Stimulated activated effector memory CD8-positive, alpha-beta T cell treated with anti-CD3 and anti-CD28 coated beads, Interleukin-12 subunit alpha, Interleukin-12 subunit beta, amount 100 ng/mL, for 72 hours (primary cell): ENCODE data around the gene PRCP.
"Not testable (repeated sequence)": the region's sequence is repeated elsewhere in the genome, so short reads cannot be mapped to it uniquely, and the experiment has no call there.

Experiments used
- ATAC-seq: fragments of 150-1000 bp; cut with Tn5 transposase; 2 replicates; pipeline ENCODE4 v1.10.0; 2021
- DNase-seq, 2 donors: peaks; one replicate each; pipeline ENCODE4 v3.0.0; 2021 to 2022; ENCODE audit warnings: low spot score in 2 of 2
- H3K27ac Mint-ChIP-seq: one replicate; pipeline ENCODE4 v1.8.0; 2022; ENCODE audit warnings: mild to moderate bottlenecking, mixed read lengths
- H3K36me3 Mint-ChIP-seq: one replicate; pipeline ENCODE4 v1.8.0; 2022; ENCODE audit warnings: mild to moderate bottlenecking, mixed read lengths
- H3K4me1 Mint-ChIP-seq: one replicate; pipeline ENCODE4 v1.8.0; 2022; ENCODE audit warnings: mixed read lengths
- H3K4me3 Mint-ChIP-seq: one replicate; pipeline ENCODE4 v1.8.0; 2022; ENCODE audit warnings: mild to moderate bottlenecking, mixed read lengths
- H3K9me3 Mint-ChIP-seq: one replicate; pipeline ENCODE4 v1.8.0; 2022; ENCODE audit warnings: mixed read lengths

The PRCP gene

DNA sequence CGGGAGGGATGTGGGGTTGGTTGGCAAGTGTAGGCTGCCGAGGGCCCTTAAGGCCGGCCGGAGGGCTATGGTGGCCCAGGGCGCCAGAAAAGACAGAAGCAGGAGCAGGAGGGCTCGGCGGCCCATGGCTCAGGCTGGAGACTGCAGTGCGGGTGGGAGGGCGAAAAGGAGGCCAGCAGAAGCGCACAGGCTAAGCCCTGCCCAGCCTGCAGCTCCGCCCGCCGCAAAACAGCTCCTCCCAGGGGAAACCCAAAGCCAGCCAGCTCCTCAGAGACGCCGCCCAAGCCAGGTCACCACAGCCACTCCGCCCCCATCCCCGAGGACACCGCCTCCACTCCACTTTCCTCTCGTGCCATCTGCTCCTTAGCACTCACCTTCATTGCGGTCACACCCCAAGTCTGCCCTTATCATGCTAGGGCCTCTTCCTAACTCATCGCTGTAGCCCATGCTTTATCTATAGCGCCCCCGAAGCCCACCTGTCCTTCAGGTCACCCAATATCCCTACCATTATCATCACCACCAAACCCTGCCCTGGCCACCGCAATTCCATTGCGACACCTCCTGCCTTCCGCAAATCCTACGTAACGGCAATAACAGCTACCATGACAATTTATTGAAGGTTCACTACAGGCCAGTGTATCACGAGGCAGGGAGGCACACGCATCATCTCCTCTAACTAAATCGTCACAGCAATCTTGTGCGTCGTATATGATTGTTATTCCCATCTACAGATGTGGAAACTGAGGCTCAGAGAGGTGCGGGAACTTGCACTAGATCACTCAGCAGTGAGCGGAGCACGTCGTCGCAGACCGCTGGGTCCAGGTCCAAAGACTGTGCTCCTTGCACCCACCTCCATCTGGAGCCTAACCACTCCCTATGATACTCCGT is at the start of gene PRCP:
Gene PRCP (minus strand): TSS at position 154 of the 888 bp plus-strand sequence. CDS start 28 bp downstream, at position 126.
- H3K27ac Mint-ChIP-seq, result peak within 1 kb of the TSS; percentile 94
- no peaks in the 10 kb centered on the region for H3K9me3 Mint-ChIP-seq
- peaks cover 15% of the 10 kb centered on the region for H3K36me3 Mint-ChIP-seq
- ATAC-seq (peak; percentile 88), DNase-seq (peak; percentile 75 to 95)
- peak within 1 kb of the TSS; percentile 89 for H3K4me3 Mint-ChIP-seq
- peaks cover 50% of the 10 kb centered on the region for H3K4me1 Mint-ChIP-seq

- no peaks in the 10 kb centered on the region for H3K36me3 Mint-ChIP-seq
- DNase-seq (no peak), ATAC-seq (no peak)
- peaks cover 11% of the 10 kb centered on the region for H3K9me3 Mint-ChIP-seq
- H3K27ac Mint-ChIP-seq, result no peak overlapping the region
- H3K4me1 Mint-ChIP-seq, result no peaks in the 10 kb centered on the region
- no peak overlapping the region for H3K4me3 Mint-ChIP-seq
Observed at GRCh38 chr11:82949352-82949751, 49.1 kb upstream of the PRCP start.

- H3K9me3 Mint-ChIP-seq, result no peaks in the 10 kb centered on the region
- DNase-seq, result no peak
- no peak overlapping the region for H3K27ac Mint-ChIP-seq
- ATAC-seq, result no peak
- no peaks in the 10 kb centered on the region for H3K36me3 Mint-ChIP-seq
- no peak overlapping the region for H3K4me3 Mint-ChIP-seq
- H3K4me1 Mint-ChIP-seq, result no peaks in the 10 kb centered on the region
Observed at GRCh38 chr11:82945682-82946081, 45.5 kb upstream of the PRCP start.

- not testable (repeated sequence) for H3K9me3 Mint-ChIP-seq, H3K4me3 Mint-ChIP-seq, H3K4me1 Mint-ChIP-seq, H3K27ac Mint-ChIP-seq, DNase-seq, ATAC-seq, H3K36me3 Mint-ChIP-seq
Observed at GRCh38 chr11:82945041-82945440, 44.8 kb upstream of the PRCP start.

DNA sequence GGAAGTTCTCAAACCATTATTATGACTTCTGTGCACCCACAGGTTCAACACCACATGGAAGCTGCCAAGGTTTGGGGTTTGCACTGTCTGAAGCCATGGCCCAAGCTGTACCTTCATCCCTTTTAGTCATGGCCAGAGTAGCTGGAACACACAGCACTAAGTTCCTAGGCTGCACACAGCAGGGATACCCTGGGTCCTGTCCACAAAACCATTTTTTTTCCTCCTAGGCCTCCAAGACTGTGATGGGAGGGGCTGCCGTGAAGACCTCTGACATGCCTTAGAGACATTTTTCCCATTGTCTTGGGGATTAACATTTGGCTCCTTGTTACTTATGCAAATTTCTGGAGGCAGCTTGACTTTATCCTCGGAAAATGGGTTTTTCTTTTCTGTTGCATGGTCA is 44.0 kb upstream of the PRCP start:
- no peaks in the 10 kb centered on the region for H3K36me3 Mint-ChIP-seq
- DNase-seq, result no peak
- no peak overlapping the region for H3K4me3 Mint-ChIP-seq
- no peak overlapping the region for H3K27ac Mint-ChIP-seq
- no peaks in the 10 kb centered on the region for H3K9me3 Mint-ChIP-seq
- no peak for ATAC-seq
- H3K4me1 Mint-ChIP-seq, result no peaks in the 10 kb centered on the region

- not testable (repeated sequence) for ATAC-seq, DNase-seq, H3K4me1 Mint-ChIP-seq, H3K36me3 Mint-ChIP-seq, H3K27ac Mint-ChIP-seq, H3K4me3 Mint-ChIP-seq, H3K9me3 Mint-ChIP-seq
Observed at GRCh38 chr11:82943430-82943829, 43.2 kb upstream of the PRCP start.

- Mint-ChIP-seq H3K4me1 (no peaks in the 10 kb centered on the region), H3K4me3 (no peak overlapping the region), H3K27ac (no peak overlapping the region), H3K36me3 (no peaks in the 10 kb centered on the region), H3K9me3 (no peaks in the 10 kb centered on the region)
- no peak for ATAC-seq
- DNase-seq, result no peak
Observed at GRCh38 chr11:82942376-82942775, 42.1 kb upstream of the PRCP start.

GRCh38 chr11:82939456-82939855 is 39.2 kb upstream of the PRCP start:
- Mint-ChIP-seq H3K4me1 (no peaks in the 10 kb centered on the region), H3K9me3 (no peaks in the 10 kb centered on the region), H3K36me3 (no peaks in the 10 kb centered on the region), H3K27ac (no peak overlapping the region), H3K4me3 (no peak overlapping the region)
- DNase-seq, result no peak
- ATAC-seq, result no peak

GRCh38 chr11:82937554-82937953 is 37.3 kb upstream of the PRCP start:
- DNase-seq, result no peak
- no peak overlapping the region for H3K4me3 Mint-ChIP-seq
- H3K36me3 Mint-ChIP-seq, result no peaks in the 10 kb centered on the region
- H3K9me3 Mint-ChIP-seq, result no peaks in the 10 kb centered on the region
- no peak for ATAC-seq
- no peaks in the 10 kb centered on the region for H3K4me1 Mint-ChIP-seq
- no peak overlapping the region for H3K27ac Mint-ChIP-seq

GRCh38 chr11:82936261-82936660 is 36.0 kb upstream of the PRCP start:
- no peak for ATAC-seq
- Mint-ChIP-seq H3K27ac (no peak overlapping the region), H3K9me3 (no peaks in the 10 kb centered on the region), H3K4me3 (no peak overlapping the region), H3K4me1 (no peaks in the 10 kb centered on the region), H3K36me3 (no peaks in the 10 kb centered on the region)
- no peak for DNase-seq

DNA sequence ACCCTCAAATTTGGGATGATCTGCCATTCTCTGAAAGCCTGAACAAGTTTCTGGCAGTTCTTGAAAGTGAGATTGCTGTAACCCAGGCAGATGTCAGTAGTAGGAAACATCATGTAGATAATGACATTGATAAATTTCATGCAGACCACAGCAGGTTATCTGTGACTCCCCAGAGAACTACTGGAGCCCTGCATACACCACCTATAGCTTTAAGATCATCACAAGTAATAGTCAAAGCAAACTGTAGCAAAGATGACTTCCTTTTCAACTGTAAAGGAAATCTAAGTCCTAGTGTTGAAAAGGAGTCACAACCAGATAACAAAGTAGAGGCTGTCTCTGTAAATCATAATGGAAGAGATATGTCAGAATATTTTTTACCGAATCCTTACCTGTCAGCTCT is 32.3 kb upstream of the PRCP start:
- Mint-ChIP-seq H3K9me3 (no peaks in the 10 kb centered on the region), H3K27ac (no peak overlapping the region), H3K36me3 (no peaks in the 10 kb centered on the region), H3K4me1 (no peaks in the 10 kb centered on the region), H3K4me3 (no peak overlapping the region)
- ATAC-seq (no peak), DNase-seq (no peak)

DNA sequence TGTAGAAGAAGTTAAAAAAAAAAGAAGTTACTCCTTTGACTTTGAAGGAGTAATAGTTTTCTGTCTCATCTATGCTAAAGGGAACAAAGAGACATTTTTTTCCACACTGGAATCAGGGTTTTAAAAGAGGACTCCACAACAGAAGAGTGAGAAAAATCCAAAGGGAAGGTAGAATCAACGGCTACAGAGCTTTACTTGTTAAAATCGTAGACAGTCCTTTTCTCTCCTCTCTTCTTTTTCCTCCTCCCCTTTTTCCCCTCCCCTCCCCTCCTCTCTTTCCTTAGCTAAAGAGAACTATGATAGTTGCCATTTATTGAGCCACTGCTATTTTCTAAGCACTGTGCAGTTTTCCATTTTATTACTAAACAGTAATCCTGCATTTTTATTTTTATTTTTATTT is 30.5 kb upstream of the PRCP start:
- no peaks in the 10 kb centered on the region for H3K36me3 Mint-ChIP-seq
- no peak overlapping the region for H3K27ac Mint-ChIP-seq
- H3K9me3 Mint-ChIP-seq, result no peaks in the 10 kb centered on the region
- no peak for DNase-seq
- no peaks in the 10 kb centered on the region for H3K4me1 Mint-ChIP-seq
- no peak for ATAC-seq
- no peak overlapping the region for H3K4me3 Mint-ChIP-seq

- no peak for ATAC-seq
Observed at GRCh38 chr11:82930229-82930628, 30.0 kb upstream of the PRCP start.

GRCh38 chr11:82929121-82929520 is 28.9 kb upstream of the PRCP start:
- Mint-ChIP-seq H3K27ac (no peak overlapping the region), H3K9me3 (no peaks in the 10 kb centered on the region), H3K36me3 (no peaks in the 10 kb centered on the region), H3K4me3 (no peak overlapping the region), H3K4me1 (no peaks in the 10 kb centered on the region)
- ATAC-seq (no peak), DNase-seq (no peak)

More at GRCh38 chr11:82930229-82930628, 30.0 kb upstream of the PRCP start:
- H3K4me1 Mint-ChIP-seq, result no peaks in the 10 kb centered on the region
- H3K27ac Mint-ChIP-seq, result no peak overlapping the region
- no peaks in the 10 kb centered on the region for H3K36me3 Mint-ChIP-seq
- H3K4me3 Mint-ChIP-seq, result no peak overlapping the region
- DNase-seq, result no peak
- H3K9me3 Mint-ChIP-seq, result no peaks in the 10 kb centered on the region

GRCh38 chr11:82927264-82927880 is 27.1 kb upstream of the PRCP start:
- Mint-ChIP-seq H3K27ac (no peak overlapping the region), H3K4me3 (no peak overlapping the region), H3K9me3 (no peaks in the 10 kb centered on the region), H3K4me1 (peaks cover 3% of the 10 kb centered on the region), H3K36me3 (no peaks in the 10 kb centered on the region)
- DNase-seq (no peak), ATAC-seq (peak; percentile 78)
